Measurements from ENCODE around the gene C3orf62.
"Not testable (repeated sequence)": the region's sequence is repeated elsewhere in the genome, so short reads cannot be mapped to it uniquely, and the experiment has no call there.

C3orf62 gene

GRCh38 chr3:49266410-49267095 is 10.5 kb downstream of the C3orf62 start:
- DNase-seq, result no peak

- no peak for DNase-seq
Measured at GRCh38 chr3:49265661-49266386, 11.2 kb downstream of the C3orf62 start.

DNA sequence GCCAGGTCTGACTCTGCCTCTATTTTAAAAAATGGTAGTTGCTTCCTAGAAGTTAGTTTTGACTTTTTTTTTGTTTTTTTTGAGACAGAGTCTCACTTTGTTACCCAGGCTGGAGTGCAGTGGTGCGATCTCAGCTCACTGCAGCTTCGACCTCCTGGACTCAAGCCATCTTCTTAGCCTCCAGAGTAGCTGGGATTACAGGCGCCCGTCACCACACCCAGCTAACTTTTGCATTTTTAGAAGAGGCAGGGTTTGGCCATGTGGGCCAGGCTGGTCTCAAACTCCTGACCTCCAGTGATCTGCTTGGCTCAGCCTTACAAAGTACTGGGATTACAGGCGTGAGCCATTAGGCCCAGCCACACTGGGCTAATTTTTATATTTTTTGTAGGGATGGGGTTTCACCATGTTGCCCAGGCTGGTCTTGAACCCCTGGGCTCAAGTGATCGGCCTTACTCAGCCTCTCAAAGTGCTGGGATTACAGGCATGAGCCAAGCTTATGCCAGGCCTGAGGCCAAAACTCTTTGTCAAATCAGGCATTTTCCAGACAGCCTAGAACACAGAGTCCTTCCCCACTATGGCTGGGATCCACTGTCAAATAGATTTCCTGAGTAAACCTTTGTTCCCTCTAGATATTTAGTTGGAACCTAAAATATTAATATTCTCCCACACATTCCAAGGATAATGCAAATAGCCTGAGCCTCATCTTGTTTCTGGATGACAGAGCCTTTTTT is 13.7 kb downstream of the C3orf62 start:
- no peak for DNase-seq

- no peak for DNase-seq
Measured at GRCh38 chr3:49260806-49261324, 16.2 kb downstream of the C3orf62 start.

GRCh38 chr3:49257187-49257586 is 19.8 kb downstream of the C3orf62 start:
- no peak for DNase-seq

DNA sequence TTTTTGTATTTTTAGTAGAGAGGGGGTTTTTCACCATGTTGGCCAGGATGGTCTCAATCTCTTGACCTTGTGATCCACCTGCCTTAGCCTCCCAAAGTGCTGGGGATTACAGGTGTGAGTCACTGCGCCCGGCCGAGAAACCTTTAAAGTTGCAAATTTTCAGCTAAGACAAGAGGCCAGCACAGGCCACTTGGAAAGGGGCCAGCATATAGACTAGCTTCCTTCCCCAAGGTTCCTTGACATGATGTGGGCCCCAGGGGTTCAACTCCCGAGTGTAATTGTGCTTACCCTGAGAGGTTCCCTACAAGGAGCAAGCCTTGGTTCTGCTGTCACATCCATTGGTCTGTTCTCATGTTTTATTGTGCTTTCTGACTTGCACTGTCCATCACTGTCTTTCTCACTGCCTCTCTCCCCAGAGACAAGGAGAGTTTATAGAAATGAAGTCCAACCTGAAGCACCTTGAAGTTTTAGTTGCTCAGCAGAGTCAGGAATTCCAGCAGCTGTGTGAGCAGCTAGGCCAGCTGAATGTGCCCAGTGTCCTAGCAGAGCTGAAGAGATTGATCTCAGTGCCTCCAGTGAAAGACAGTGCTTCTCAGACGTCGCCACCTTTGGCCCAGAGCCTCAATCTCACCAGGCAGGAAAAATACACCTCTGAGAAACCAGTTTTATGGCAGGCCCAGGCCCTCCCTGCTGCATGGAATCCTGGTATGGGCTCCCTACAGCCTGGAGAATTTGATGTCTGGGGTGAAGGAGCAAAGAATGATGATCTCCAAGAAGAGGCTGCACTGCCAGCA is 21.1 kb downstream of the C3orf62 start:
- no peak for DNase-seq

GRCh38 chr3:49255112-49255511 is 21.9 kb downstream of the C3orf62 start:
- no peak for DNase-seq

DNA sequence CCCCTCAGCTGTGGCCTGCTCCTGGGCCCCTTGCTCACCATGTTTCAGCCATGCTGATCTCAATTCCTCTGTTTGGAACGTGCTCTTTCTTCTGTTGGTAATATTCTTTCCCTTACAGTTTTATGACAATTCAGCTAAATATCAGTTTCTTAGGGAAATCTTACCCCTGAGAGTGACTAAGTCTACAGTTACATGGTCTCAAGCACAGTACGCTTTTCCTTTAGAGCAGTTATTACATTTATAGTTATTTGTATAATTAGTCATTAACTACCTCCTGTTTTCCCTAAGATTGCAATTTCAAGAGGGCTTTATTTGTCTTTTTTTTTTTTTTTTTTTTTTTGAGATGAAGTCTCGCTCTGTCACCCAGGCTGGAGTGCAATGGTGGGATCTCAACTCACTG is 23.5 kb downstream of the C3orf62 start:
- DNase-seq, result no peak

DNA sequence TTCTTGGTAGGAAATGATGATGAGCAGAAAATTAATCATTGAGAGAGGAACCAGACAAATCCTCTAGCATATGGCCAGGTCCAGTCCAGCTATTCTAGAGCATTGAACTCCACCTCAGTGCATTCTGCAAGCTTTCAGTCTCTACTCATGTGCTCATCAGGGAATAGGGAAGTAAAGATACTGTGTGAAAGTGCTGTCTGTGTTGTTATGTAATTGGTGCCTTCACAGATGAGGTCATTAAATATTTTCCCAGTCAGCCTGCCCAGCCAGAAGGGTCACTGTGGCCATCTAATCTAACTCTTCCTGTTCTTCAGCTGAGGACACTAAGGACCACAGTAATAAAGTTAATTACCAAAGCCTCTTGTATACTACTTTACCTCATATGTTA is 28.2 kb downstream of the C3orf62 start:
- DNase-seq, result no peak

GRCh38 chr3:49244581-49245205 is 32.3 kb downstream of the C3orf62 start:
- DNase-seq, result no peak

DNA sequence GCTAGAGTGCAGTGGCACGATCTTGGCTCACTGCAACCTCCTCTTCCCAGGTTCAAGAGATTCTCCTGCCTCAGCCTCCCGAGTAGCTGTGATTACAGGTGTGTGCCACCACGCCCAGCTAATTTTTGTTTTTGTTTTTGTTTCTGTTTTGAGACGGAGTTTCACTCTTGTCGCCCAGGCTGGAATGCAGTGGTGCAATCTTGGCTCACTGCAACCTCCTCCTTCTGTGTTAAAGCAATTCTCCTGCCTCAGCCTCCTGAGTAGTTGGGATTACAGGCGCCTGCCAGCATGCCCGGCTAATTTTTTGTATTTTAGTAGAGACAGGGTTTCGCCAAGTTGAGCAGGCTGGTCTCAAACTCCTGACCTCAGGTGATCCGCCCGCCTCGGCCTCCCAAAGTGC is 36.9 kb downstream of the C3orf62 start:
- not testable (repeated sequence) for DNase-seq

DNA sequence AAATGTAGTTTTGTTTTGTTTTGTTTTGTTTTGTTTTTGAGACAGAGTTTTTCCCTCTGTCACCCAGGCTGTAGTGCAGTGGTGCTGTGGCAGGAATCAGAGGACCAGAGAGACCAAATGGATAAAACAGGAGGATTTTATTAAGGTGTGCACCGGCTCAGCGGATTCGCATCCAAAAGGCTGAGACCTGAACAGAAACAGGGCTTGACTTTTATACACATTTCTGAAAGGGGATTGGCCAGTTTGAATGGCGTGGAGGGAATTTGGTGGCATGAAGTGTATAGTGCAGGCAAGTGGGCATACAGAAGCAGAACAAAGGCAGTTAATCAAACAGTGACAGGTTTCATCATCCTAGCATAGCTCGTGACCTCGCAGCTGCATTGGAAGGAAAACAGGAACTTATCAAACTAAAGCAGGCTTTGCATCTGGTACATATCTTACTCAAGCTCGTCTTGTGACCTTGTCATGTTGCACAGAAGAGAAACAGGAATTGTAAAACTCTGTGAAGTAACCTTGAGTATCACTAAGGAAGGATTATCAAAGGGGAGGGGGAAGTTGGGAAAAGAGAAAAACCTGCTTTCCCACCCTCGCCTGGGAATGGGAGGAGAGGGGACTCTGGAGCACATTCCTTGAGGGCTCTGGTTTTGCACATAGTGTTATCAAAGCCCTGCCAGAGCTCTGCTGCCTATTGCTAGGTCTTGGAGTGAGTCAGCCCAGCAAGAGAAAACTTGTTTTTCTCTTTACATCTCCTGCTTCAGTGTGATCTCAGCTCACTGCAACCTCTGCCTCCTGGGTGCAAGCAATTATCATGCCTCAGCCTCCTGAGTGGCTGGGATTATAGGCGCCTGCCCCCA is 38.5 kb downstream of the C3orf62 start:
- DNase-seq, result no peak

- DNase-seq, result no peak
Measured at GRCh38 chr3:49237344-49237743, 39.7 kb downstream of the C3orf62 start.

DNA sequence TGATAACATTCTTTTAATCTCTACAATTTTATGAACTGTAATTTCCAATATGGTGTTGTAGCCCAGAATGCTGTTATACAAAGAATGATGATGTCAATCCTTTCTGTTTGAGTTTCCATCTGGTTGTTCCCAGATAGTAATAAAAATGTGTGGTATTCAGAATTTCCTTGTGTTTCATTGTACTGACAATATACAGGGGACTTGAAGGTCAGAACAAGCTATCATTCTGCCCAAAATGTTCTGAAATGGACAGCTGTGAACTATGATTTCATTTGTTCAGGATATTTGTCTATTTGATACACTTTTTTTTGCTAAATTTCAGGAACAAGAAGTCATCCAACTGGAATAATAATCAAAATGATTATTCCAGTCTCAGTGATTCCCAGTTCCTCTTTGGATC is 40.8 kb downstream of the C3orf62 start:
- DNase-seq, result no peak

GRCh38 chr3:49228817-49229216 is 48.2 kb downstream of the C3orf62 start:
- DNase-seq, result not testable (repeated sequence)

GRCh38 chr3:49222002-49222401 is 55.0 kb downstream of the C3orf62 start:
- DNase-seq, result no peak

DNA sequence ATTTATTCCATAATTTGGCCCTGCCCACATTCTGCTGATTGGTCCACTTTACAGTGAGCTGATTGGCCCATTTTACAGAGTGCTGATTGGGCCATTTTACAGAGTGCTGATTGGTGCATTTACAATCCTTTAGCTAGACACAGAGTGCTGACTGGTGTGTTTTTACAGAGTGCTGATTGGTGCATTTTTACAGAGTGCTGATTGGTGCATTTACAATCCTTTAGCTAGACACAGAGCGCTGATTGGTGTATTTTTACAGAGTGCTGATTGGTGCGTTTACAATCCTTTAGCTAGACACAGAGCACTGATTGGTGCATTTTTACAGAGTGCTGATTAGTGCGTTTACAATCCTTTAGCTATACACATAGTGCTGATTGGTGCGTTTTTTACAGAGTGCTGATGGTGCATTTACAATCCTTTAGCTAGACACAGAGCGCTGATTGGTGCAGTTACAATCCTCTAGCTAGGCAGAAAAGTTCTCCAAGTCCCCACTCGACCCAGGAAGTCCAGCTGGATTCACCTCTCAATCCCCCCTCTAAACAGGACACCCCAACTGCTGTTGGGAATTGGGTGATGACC is 56.0 kb downstream of the C3orf62 start:
- not testable (repeated sequence) for DNase-seq

DNA sequence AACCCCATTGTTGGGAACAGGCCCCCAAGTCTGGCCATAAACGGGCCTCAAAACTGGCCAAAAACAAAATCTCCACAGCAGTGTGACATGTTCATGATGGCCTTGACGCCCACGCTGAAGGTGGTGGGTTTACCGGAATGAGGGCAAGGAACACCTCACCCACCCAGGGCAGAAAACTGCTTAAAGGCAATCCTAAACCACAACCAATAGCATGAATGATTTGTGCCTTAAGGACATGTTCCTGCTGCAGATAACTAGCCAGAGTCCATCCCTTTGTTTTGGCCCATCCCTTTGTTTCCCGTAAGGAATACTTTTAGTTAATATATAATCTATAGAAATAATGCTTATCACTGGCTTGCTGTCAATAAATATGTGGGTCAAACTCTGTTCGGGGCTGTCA is 57.9 kb downstream of the C3orf62 start:
- no peak for DNase-seq
